ENCODE results near the gene C5orf46. TPM values are rescaled to one million over a fixed set of nuclear protein-coding genes. Genes with fewer than 3 reads are reported as not detected.

Gene C5orf46
- total RNA-seq, 1 donor from 2014 or later: not detected

- no peak for DNase-seq (ENCODE audit: low spot score)
These were observed 46.2 kb downstream of the C5orf46 start for GRCh38 chr5:147859962-147860640.

DNA sequence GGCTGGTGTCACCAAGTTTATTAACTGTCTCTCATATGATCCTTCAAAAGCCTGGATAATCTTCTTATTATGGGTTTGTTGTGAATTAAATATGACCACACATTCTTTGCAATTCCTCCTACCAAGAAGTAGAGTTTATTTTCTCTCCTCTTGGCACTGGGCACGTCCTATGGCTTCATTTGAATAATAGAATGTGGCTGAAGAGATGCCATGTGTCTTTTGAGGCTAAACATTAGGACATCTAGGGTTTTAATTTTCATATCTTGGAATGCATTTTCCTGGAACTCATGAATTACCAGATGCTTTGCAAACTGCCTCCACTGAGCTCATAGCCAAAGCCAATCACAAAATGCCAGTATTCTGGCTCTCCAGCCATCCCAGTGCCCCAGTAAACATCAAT is 47.8 kb downstream of the C5orf46 start:
- no peak for DNase-seq (ENCODE audit: low spot score)

DNA sequence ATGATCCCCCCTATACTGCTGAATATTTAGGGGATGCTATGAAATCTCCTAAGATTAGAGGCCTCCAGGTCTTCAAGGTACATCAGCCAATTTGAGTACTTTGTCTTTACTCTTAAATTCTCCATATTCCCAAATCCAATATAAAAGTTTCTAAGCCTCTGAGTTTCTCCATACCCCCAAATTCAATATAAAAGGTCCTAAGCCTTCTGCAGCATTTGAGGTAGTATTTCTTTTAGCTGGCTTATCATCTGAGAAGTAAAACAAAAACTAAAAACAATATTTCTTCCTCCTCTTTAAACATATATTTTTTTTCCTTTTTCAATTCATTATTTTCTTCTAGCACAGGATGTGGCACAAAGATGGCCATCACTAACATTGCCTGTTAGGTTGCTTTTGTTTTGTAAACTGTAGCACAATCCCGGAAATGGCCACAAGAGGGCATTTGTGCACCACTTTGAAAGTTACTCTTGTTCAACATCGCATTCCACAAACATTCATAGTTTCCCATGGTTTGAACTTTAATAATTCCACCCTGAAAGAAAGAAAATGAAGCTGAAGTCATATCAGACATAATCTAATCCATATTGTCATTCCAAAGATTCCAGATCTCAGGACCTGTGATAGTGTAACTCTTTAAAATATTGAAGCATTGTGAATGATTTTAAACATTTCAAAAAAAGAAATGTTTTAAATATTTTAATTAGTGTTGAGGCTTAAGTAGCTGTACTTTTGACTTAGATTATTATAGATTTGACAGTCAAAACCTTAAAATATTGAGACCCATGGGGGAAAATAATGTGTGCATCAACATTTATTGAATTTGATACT is 48.8 kb downstream of the C5orf46 start:
- DNase-seq (ENCODE audit: low spot score): no peak

- no peak for DNase-seq (ENCODE audit: low spot score)
These were observed 49.5 kb downstream of the C5orf46 start for GRCh38 chr5:147856801-147857200.

GRCh38 chr5:147855774-147856069 is 50.6 kb downstream of the C5orf46 start:
- DNase-seq (ENCODE audit: low spot score): no peak

- DNase-seq (ENCODE audit: low spot score): no peak
These were observed 51.2 kb downstream of the C5orf46 start for GRCh38 chr5:147854894-147855773.

GRCh38 chr5:147854331-147854730 is 52.0 kb downstream of the C5orf46 start:
- no peak for DNase-seq (ENCODE audit: low spot score)

DNA sequence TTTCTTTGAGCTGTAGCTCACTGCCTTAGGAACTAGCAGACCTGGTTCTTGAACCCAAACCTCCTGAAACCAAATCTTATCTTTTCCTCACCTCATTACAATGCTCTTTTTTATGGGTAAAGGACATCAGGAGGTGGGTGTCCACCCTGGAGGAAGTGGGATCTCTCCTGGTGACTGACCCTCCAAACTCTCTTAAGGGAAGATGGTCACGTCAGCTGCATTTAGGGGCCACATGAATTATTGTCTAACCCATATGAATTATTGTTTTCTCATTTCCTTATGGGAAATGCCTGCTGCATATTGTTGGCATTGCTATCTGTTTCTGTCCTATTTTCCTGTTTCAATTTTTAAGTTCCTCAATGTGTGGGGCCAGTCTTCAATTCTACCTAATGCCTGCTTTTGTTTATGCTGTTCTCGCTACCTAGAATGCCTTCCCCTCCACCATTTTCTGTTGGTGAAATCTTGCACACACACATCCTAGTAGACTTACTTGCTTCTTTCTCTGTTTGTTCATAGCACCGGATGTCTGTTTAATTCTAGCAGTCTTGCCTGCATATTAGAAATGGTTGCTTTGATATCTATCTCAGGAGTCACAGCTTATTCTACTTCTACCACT is 52.9 kb downstream of the C5orf46 start:
- no peak for DNase-seq (ENCODE audit: low spot score)

- DNase-seq (ENCODE audit: low spot score): no peak
These were observed 54.0 kb downstream of the C5orf46 start for GRCh38 chr5:147852365-147852764.

DNA sequence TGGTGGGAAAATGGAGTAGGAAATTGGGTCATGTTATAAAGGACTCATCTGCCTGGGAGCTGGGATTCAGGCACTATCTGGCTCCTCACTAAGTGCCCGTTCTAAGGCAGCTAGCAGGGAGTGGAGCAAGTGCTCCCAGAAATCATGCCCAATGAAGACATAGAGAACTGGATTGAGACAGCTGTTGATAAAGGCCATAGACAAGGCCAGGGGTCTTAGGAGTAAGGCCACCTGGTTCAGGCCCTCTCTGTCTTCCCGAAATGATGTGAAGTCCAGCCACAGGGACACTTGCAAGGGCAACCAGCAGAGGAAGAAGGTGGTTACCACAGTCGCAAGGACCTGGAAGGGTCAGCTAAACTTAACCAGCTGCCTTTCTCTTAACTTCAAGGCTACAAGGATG is 54.8 kb downstream of the C5orf46 start:
- DNase-seq (ENCODE audit: low spot score): no peak

- DNase-seq (ENCODE audit: low spot score): no peak
These were observed 57.1 kb downstream of the C5orf46 start for GRCh38 chr5:147849226-147849625.

DNA sequence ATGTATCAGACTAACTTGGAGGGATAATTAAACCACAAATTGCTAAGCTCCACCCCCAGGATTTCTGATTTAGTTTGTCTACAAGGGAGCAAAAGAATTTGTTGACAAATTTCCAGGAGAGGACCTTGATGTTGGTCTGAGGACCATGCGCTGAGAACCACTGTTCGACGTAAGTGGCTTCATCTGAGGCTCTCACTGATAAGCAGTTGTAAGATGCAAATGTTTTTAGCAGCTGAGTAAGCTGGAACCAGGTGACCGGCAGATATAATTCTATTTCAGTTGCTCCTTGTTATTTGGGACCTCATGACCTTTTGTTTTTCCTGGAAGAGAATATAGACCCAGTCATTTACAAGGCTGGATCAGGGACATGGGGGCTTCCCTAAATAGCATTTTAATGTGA is 60.7 kb downstream of the C5orf46 start:
- no peak for DNase-seq (ENCODE audit: low spot score)

DNA sequence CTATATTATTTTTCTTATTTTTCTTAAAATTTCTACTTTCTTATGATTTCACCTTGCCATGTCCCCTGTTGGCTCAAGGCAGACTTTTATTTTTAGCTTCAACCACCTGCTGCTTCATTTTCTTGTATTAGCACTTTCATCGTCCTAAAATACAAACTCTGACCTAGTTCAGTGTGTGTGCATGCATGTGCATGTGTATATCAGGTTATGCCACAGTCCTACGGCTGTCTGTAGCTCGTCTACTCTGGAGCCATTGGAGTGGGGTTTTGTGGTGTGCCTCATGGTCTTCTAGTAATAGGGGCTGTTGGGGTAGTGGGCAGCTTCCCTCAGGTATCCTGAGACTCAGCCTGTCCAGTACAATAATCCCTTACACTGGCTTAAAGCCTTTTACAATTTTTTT is 61.5 kb downstream of the C5orf46 start:
- DNase-seq (ENCODE audit: low spot score): no peak

- no peak for DNase-seq (ENCODE audit: low spot score)
These were observed 63.5 kb downstream of the C5orf46 start for GRCh38 chr5:147842869-147843268.

Other genes starting within 250 kb of the C5orf46 start
- 0.06 TPM for gene JAKMIP2, start 123.8 kb downstream of the C5orf46 start, total RNA-seq
- gene SPINK1, start 74.9 kb downstream of the C5orf46 start, total RNA-seq: 3.7 TPM
- gene SCGB3A2, start 27.8 kb downstream of the C5orf46 start, total RNA-seq: not detected
- gene SPINK5, start 157.4 kb upstream of the C5orf46 start, total RNA-seq: 0.45 TPM

Data from mesenteric fat pad (tissue), 1 donor.